Stimulated activated CD8-positive, alpha-beta memory T cell treated with anti-CD3 and anti-CD28 coated beads, Interleukin-7, amount 100 ng/mL, for 4 hours (primary cell): Measurements from ENCODE around the gene MCF2L.

Experiments used
- DNase-seq, 2 donors: peaks; one replicate each; pipeline ENCODE4 v3.0.0-alpha.2; 2020; ENCODE audit warnings: low read depth in 2 of 2

The MCF2L gene

DNA sequence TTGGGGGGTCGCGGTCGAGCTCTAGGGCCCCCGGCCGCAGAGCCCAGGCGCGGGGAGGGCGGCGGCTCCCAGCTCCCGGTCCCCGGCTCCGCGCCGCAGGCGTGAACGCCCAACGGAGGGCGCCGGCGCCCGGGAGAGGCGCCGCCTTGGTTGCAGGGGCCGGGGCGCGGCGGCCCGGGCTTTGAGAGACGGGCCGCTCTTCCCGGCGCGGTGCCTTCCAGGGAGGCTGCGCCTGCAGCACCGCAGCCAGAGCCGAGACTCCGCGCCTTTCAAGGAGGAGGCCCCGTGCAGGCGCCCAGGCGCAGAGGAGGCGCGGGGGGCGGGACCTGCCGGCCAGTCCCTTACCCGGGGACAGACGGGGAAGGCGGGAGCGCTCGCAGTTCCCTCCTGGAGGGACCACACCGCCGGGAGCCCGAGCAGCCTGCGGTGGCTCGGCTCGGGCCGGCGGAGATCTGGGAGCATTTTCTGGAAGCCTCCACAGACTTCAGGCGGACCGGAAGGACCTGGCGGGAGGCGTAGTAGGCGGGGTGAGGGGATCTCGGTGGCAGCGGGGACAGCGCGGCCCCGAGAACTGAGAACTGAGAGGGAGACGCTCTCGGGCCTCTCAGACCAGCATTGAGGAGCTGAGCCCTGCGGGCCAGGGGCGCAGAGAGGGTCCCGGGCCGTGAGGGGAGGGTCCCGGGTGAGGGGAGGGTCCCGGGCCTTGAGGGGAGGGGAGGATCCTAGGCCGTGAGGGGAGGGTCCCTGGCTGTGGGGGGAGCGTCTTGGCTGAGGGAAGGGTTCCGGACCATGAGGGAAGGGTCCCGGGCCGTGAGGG, 25.5 kb upstream of the MCF2L start:
- DNase-seq, result peak in 1 of 2 donors; percentile 10

- no peak for DNase-seq
These were observed 21.2 kb upstream of the MCF2L start for GRCh38 chr13:112947796-112948195.

DNA sequence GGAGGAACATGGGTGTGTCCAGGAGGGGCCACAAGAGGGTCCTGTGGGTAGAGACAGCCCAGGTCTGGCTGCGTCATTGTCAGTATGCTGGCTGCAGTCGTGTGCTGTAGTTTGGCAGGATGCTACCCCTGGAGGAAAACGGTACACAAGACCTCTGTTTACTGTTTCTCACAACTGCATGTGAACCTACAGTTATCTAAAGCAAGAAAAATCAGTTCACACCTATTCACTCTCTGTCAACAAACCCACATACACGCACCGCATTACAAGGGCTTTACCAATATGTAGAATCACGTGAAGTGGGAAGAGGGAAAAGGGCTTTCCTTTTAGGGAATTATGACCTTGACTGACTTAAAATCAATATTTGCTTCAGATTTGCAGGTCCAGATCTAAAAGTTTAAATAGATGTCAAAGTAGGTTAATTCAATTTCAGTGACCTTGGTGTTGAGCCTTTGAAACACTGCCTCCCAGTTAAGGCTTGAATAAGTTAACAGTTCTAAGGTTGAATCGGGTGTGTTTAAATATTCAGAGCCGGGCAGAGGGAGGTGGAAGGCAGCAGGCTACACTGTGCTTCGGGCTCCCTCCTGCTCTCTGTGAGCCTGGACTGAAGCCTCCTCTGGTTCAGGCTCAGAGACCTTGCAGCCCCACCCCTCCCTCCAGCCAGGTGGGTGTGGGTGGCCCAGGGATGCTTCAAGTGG, 17.2 kb upstream of the MCF2L start:
- DNase-seq, result no peak

DNA sequence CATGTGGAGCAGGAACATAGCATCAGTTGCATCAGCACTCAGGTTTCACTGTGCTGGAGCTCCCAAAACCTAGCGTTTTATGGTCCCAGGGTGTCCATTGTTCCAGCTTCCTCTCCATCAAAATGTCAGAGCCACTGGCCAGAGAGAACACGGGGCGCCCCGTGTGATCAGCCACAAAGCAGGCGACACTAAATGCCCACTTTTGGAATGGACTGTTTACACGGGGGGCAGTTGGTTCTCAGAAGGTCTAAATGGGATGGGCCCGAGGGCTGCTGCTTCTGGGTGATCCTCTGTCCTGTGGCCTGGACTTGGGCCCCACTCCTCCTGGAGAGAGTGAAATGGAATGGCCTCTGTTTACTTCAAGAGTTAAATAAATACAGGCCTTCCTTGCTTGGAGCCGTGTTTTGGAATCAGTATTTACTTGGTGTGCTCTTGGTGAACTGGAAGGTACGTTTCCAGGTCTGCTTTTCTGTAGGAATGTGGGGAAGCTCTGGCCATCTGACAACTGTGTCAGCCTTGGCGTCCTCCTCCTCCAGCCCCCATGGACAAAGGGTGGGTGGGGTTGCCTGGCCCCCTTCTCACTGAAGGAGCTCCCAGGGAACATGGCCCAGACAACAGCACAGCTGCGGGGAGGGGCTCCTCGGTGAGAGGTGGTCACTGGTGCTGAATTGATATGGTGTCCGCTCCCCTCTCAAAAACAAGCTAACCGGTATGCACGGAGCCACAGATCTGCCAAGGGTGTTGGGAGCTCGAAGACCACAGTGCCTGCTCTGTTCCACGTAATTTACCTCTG, 16.1 kb upstream of the MCF2L start:
- no peak for DNase-seq

GRCh38 chr13:112953591-112954487, 15.2 kb upstream of the MCF2L start:
- no peak for DNase-seq

GRCh38 chr13:112954488-112955270, 14.3 kb upstream of the MCF2L start:
- no peak for DNase-seq

DNA sequence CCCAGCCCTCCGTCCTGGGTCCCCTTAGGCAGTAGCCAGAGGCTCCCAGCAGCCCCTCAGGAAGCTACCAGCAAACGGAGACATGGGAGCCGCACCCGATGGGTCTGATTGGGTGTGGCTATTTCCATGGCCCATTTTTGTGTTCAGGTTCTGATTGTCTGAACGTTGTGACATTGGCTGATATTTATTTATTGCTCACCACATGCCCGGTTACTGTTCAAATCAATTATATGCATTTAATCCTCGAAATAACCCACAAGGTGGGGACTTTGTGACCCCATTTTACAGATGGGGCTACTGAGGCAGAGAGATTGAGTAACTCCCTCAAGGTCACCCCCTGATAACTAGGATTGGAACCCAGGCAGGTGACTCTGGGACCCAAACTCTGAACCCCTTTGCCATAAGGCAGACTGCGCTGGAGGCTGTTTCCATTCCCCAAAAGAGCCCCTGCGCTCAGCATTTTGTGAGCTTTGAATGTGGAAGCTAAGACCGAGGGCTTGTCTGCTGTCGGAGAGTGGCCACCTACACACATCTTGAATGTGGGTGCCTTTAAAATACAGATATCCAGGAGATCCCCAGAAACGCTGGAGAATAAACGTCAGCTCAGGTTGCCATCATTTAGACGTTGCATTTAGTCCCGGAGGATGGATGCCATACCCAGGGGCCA, 13.6 kb upstream of the MCF2L start:
- DNase-seq, result no peak

DNA sequence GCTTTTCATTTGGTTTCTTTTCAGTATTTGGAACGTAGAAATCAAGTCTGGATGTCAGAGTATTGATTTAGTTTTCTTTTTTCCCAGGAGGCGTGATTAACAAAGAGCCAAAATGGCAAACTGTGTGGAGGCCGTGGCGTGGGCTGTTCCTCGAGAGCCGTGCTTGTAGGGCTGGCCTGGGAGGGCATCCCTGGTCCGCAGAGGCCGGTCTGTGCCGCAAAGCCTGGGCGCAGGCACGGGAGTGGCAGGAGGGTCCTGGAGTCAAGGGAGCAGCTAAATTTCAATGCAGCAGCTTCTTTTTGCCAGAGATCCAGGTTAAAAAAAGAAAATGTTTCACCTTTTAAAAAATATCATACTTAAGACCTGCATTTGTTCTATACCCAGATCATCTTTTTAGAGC, 13.1 kb upstream of the MCF2L start:
- no peak for DNase-seq

DNA sequence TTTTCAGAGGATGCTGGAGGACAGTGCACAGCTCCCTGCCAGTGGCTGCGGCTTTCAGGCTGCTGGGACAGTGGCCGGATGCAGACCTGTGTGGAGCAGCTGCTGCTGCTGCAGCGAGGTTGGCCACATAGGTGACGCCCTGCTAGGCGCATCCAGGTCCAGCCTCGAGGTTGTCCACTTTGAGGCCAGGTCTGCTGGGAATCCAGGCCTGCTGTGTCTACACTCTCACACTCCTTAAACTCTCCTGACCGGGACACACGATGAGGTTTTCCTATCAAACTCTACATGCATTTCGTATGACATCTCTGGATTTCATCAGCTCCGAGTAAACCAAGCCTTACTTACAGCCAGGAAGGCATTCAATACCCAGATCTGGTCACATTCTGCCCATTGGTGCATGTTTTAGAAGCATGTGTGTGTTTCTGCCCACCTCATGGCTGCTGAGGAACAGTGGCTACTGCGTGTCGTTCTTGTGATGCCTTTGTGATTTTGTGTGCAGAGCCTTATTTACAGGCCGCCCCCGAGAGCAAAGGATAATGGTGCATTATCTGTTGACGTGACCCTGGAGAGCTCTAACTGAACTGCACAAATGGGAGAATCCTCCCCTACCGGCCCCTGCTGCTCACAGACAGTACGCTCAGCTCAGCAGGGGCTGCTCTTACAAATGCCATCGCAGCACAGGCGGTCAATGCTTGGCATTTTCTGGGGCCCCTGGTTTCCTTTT, 12.3 kb upstream of the MCF2L start:
- no peak for DNase-seq

- no peak for DNase-seq
These were observed 11.7 kb upstream of the MCF2L start for GRCh38 chr13:112957295-112957677.

DNA sequence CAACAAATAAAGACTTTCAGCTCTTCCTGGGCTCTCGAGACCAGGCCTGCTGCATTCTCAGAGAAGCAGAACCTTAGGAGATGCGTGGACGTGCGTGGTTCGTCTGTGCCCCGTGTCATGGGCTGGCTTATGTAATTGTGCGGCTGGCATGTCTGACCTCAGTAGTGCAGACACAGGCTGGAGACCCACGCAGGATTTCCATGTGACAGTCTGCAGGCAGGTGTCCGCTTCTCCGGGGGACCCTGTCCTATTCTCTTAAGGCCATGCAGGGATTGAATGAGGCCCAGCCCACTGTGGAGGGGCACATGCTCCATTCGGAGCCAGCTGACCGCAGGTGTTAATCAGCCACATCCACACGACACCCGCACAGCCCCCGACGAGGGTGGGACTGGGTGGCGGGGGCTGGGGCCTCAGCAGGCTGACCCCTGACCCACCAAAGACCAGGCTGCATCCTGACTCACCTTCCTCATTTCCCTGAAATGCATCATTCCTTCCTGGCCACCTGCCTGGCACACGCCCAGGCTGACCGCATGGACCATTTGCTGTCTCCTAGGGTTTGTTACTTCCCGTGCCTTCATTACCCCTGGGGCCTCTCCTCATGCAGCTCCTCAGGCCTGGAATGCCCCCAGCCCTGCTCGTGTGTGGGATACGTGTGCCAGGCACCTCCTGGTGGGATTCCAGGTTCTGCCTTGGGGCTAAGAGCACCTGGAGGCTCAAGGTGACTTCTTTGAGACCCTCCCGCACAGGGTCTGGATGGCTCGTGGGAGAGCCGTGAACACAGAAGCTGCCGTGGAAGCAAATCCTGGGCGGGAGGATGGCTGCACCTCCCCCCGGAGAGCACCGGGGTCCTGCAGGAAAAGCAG, 10.7 kb upstream of the MCF2L start:
- no peak for DNase-seq

- DNase-seq, result no peak
These were observed 9.8 kb upstream of the MCF2L start for GRCh38 chr13:112959206-112959605.

GRCh38 chr13:112959701-112960542, 9.1 kb upstream of the MCF2L start:
- no peak for DNase-seq

DNA sequence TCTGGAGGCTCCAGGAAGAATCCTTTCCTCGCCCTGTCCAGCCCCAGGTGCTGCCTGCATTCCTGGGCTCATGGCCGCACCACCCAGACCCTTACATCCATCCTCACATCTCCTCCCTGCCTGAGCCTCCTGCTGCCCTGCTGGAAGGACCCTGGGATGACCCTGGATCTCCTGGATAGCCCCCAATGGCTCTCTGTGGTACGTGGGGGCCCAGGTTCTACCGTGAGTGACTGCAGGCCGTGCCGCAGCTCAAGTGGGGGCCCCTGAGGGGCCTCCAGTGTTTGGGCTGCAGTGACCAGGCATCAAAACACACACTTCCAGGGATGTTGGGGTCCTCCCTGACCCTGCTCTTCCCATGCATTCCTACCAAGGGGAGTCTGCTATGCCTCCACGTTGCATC, 8.3 kb upstream of the MCF2L start:
- no peak for DNase-seq

DNA sequence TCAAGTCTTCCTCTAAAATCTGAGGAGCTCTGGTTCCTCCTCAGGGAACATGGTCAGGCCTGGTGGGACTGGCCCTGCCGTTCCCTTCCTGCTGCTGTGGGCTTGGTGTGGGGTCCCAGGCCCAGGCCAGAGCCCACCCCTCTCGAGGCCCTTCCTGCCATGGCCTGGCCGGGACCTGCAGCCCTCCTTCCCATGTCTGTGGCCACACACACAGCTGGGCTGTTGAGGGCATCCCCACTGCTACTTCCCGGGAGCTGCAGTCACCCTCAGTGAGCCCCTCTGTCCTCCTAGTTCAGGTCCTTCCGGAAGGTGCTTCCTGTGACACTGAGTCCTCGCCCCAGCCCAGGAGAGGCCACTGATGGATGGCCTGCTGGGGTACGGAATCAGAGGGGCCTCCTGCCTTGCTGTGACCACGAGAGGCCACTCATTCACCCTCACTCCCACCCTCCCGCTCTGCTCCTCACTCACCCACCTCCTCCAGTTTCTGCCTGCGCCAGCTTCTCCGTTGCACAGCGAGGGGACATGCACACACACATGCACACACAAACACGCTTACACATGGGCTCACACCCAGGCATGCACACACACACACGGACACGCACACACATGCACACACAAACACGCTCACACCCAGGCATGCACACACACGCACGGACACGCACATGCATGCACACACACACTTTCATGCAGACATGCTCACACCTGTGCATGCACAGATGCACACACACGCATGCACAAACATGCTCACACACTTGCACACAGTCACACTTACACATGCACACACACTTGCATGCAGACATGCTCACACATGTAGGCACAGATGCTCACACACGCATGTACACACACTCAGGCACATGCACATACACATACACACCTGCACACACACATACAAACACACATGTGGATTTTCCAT, 7.3 kb upstream of the MCF2L start:
- no peak for DNase-seq

DNA sequence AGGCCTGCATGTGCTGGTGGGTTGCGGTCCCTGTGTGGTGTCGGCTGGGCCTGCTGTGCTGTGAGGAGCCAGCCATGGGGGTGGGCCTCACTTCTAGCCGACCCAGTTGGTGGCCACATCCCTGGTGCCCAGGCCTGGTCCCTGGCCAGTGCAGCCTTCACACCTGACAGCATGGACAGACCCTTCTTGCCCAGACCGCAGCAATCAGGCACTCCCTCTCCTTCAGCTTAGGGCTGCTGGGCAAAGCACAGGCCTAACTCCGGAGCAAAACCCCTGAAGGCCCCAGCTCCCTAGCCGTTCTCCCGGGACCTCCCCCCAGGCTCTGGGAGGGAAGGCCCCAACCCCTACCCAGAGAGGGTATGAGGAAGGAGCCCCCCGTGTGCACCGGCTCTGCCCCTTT, 6.6 kb upstream of the MCF2L start:
- no peak for DNase-seq
